ENCODE data around the gene NCEH1.
"Not testable (repeated sequence)": the region's sequence is repeated elsewhere in the genome, so short reads cannot be mapped to it uniquely, and the experiment has no call there.

The NCEH1 gene

DNA sequence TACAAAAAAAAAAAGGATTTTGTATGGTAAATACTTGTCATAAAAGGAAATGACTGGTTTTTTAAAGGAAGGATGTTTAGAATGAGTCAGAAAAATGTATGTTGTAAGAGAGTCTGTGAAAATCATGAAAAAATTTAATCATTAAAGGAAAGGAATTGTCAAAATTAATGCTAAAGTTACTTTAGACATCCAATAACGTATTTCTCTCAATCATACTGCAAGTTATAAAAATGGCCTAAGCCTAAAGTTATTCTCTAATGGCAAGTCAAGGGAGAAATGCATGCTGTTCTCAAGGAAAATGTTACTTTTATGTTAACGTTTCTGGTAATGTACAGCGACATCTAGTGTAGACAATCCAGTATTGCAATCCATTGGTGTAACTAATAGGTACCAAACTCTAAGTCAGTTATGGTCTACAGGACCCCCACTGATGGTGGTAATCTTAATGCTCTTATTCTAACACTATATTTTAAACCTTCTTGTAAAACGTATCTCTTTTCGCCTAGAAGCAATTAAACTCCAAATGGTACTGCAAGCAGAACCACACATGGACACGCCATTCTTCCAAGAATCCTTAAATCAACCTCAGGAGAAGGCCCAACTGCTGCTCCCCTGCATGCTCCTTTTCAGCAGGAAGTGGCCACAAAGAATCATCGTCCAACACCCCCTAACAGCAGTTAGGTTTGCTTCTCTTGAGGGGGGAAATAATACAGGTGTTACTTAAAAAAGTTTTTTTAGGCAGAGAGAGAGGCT is 35.2 kb downstream of the NCEH1 start:
- DNase-seq, result no peak

DNA sequence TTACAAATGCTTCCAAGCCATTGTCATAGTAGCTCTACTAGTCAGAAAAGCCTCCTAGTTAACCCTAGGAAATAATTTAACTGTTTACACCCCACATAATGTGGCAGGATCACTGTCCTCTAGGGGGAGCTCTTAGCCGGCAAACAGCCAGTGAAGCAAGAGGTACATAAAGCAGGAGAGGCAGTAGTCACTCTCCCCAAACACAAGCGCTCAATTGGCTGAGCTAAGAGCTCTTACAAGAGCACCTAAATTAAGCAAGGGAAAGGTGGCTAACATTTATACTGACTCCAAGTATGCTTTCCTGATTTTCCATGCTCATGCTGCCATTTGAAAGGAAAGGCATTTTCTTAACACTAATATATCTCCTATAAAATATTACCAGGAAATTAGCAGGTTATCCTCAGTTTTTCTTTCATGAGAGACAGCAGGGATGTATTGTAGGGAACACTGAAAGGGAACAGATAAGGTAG is 37.6 kb downstream of the NCEH1 start:
- DNase-seq, result peak; percentile 75

DNA sequence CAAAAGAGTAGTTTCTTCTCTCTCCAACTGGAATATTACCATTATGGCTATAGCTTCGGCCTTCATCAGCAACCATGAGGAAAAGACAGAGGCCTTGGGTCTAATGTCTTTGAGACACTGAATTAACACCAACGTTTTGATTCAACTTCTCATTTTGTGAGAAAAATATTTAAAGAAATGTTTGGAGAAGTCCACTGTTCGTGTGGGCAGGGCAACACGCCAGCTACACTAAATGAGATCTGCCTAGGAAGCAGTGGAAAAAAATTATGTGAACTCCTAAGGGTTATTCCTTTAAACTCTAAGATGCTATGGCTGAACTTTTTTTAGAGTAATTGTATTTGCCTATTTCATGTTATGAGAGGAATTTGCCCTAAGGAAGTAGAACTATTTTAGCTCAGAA is 41.8 kb downstream of the NCEH1 start:
- no peak for DNase-seq

DNA sequence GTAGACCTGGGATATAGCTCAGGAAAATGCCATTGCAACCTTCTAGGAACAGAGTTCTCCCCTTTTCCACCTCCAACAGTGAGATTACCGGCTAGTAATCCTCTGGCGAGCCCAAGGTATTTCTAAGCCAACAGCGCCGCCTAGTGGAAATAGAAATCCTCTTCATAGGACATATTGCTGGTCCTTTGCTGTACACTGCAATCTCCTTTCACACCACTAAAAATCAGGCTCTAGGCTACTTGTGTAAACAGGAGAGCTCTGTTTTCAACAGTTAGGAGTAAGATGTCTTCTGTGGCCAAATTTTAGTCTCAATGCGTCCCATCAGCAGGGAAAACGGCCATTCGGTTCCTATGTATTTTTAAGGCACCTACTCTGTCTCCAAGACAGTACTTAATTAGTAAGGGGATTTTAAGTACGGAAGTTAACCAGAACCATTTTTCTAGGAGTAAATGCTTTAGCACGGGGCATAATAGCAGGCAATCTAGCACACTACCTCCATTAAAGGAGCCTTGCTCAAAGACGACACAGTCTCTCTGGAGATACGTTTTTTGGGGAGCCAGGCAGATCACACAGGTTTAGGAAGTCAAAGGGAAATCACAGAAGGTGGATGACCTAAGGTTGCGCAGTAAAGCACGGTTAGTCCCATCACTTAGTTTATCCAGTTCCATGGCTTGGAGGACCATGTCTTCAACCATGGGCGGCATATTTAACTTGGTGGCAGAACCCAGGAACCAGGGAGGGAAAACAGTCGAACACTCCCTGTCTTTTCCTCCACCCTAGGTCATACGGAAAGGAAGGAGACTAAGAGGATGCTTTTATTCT is 43.8 kb downstream of the NCEH1 start:
- peak; percentile 75 for DNase-seq

DNA sequence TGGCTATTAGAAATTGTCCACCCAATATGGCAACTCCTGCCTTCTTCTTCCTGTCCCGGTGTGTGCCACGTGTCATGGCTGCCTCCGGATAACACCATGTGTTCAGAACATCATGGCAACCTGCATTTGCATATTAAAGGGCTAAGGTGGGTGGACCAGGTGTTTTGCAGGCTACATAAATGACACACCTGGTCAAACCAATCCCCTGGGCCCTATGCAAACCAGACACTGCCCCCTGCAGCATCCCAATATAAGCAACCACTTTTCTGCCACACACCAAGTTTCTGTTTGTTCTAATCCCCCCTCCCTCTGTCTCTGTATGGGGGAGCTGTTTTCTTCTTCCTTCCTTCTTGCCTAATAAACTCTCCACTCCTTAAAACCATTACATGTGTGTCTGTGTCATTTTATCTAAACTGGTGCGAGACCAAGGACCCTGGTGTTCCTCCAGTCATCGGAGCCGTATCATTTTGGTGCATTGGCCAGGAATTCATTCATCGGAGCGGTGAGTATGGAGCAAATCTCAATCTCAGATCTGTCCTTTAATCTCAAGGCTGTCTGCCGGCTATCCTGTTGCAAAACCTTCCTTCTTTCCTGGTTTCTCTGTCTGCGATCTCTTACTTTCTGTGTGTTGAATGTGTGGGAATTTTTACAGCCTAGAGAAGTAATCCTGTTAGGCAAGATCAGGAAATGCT is 44.5 kb downstream of the NCEH1 start:
- DNase-seq, result no peak

DNA sequence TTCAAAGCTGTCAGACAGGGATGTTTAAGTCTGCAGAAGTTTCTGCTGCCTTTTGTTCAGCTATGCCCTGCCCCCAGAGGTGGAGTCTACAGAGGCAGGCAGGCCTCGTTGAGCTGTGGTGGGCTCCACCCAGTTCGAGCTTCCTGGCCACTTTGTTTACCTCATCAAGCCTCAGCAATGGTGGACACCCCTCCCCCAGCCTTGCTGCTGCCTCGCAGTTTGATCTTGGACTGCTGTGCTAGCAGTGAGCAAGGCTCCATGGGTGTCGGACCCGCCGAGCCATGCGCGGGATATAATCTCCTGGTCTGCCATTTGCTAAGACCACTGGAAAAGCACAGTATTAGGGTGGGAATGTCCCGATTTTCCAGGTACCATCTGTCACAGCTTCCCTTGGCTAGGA is 45.4 kb downstream of the NCEH1 start:
- DNase-seq, result not testable (repeated sequence)

DNA sequence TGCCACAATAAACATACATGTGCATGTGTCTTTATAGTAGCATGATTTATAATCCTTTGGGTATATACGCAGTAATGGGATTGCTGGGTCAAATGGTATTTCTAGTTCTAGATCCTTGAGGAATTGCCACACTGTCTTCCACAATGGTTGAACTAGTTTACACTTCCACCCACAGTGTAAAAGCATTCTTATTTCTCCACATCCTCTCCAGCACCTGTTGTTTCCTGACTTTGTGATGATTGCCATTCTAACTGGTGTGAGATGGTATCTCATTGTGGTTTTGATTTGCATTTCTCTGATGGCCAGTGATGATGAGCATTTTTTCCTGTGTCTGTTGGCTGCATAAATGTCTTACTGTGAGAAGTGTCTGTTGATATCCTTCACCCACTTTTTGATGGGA is 50.4 kb downstream of the NCEH1 start:
- not testable (repeated sequence) for DNase-seq

DNA sequence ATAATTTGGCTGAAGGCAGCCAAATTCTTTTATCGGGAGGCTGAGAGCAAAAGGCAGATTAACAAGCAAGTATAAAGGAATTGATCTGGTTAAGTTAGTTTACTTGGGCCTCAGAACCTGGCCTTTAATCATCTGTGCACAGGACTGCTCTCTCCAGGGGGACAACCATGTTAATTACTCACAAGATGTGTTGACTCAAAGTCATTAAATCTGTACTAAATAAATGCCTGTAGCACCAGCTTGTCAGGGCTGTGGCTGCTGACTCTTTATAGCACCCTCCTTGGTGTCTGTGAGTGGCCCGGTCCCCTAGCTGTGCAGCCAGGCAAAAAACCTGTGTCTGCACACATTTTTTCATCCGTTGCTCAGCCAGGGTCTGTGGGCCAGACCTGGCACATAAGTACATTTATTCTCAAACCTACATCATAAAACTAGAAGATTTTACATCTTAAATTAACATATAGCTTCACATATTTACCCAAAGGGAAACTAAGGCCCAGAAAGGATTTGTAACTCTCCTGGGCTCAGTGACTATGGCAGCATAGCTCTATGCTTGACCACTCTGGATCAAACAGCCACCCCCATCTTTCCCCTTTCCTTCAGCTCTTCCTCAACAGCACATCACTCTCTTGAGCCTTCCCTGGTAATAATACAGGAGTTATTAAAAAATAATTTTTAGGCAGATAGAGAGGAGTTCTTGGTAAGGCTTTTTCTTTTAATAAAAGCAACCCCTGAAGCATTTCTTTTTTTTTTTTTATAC is 51.4 kb downstream of the NCEH1 start:
- no peak for DNase-seq

DNA sequence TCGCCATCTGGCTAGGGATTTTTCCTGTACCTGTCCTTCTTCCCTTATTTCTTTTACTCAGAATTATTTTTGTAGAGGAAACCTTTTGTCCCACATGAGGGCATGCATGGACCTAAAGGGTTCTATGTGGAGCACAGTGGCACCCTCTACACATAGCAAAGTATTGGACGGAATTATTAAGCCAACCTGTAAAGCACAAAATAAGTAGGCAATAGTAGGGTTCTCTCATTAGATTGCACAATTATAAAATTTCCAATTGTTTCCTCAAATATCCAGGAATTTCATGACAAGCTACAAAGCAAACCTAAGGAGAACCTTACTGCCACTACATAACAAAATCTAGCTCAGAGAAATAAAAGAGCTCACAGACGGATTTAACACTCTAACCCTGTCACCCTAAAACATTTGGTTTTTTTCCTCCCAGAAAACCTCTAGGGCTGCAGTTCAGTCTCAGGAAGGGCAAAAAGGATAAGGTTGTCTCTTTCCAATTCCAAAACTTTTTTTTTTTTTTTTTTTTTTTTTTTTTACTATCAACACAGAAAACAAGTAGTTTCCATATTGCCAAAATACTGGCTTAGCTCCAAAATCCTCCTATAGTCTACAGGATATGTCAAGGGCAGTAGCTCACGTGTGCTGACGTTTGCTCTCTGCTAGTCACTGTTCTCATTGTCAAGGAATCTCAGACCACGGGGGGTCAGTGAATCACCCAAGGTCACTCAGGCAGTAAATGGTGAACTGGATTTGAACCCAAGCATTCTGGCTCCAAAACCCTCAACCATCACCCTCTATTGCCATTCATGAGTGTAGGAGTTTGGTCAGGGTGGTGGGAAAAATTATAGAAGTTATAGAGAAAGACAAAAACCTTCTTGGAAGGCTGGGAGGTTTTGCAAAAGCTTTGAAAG is 52.3 kb downstream of the NCEH1 start:
- no peak for DNase-seq

DNA sequence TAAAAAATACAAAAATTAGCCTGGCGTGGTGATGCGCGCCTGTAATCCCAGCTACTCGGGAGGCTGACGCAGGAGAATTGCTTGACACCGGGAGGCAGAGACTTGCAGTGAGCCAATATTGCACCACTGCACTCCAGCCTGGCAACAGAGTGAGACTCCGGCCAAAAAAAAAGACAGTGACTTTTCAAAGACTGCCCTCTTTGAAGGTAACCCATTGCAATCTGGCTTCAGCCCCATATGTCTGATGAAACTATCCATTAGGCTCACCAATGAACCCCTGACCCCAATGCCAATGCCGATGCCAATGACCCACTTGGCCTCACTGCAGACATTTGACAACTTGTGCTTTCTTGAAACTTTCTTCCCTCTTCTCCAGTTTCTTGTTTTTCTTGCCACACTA is 54.3 kb downstream of the NCEH1 start:
- no peak for DNase-seq

DNA sequence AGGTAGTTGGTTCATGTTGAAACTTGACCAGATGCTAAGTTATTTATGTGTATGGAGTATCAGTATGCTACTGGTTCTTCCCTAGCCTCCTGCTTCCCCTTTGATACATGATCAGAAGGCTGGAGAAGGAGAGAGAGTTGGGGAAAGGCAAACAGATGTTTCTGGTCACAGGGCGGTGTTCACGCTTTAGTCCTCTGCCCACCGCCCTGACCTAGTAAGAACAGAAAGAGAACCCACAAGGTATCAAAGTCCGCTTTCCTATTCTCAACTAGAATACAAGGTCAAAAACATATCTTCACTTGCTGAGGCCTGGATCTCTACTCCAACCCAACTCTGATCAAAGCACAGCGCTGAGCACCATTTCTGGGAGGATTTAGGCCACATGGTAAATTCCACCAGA is 55.5 kb downstream of the NCEH1 start:
- DNase-seq, result no peak

DNA sequence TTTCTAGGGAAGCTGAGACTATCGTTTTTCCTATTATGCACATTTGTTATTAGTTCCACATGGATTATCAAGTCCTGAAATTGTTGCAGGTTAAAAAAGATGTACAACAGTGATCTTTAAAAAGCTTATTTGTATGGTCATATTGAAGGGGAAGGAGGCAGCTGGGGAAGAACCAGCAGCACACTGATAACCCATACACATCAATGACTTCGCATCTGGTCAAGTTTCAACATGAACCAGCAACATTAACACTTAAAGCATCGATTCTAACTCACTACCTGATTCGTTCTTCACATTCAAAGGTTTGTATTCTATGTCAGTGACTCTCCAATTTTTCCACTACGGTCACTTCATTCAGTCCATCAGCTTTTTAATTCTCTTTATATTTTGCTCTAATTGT is 56.4 kb downstream of the NCEH1 start:
- no peak for DNase-seq

DNA sequence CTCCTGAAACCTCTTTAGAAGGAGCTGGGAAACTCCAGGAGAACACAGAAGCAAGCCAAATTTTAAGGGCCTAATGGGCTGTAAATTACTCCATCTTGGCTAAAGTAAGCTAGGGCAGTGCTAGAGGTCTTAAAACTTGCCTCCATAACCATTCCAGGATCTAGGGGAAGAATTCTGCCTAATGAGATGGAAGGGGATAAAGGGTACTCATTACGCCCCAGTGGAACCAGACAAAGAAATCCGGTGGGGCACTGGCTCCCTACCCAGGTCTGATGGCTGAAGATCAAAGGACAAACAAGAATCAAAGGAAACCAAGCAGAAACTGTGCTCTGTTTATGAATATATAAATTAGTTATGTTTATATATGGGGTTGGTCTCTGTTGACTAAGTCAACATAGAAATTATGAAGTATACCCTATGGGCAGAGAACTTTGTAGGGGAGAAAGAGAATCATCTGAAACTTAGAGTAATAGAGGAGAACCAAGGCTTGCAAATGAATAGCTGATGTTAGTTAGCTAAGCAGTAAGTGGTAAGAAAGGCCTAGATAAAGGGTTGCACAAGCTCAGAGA is 57.8 kb downstream of the NCEH1 start:
- no peak for DNase-seq

DNA sequence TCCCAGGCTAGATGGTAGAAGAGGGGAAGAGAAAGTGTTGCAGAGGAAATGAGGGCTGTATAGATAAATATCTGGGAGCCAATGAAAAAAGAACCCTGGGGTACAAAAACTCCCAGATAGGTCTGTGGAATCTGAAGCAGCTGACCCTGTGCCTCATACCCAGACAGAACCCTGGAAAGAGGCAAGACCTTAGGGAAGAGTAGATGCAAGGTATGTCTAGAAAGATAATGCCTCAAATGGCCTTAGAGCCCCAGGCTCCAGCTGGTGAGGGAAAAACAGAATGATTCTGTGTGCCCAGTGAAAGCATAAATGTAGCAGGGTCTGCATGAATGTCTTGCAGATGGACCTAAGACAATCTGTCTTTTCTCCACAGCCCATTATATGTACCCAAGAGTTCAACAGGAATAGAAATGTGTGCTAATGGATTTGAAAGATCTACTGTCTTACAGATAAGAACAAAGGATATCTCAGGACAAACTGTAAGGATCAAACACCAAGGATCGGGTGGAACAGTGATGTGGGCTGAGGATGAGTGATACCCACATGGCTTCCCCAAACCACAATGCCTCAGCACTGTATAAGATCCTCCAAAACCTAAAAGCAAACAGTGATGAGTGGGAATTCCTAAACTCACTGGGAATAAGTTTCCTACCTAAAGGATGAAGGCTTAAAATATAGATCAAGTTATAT is 58.8 kb downstream of the NCEH1 start:
- no peak for DNase-seq

DNA sequence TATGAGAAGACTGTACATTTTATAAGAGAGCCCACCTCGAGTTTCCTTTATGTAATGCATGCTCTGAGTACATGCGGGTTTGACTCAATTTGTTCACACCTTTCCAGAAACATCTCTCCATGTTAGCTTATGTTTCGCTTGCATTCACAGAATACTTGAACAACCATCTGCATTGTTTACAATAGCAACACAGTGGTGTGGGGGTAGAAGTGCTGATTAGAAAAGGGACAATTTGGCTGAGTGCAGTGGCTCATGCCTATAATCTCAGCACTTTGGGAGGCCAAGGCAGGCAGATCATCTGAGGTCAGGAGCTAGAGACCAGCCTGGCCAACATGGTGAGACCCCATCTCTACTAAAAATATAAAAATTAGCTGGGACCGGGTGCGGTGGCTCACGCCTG is 60.9 kb downstream of the NCEH1 start:
- no peak for DNase-seq

DNA sequence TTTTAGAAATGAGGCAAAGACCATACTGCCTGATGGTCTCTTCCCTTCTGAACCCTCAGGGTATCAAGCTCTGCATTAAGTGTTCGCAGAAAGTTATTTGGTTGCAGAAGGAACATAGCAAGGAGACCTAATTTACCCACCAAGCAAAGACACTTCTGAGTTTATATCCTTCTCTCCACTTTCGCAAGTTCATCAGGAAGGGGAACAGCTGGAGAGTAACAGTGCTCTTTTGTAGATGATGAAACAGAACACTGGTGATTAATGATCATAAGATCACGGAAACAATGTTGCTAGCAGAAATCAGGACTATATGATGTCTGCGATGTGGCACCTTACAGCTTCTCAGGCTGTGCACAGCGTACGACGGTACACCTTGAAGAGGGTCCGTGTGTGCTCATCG is 62.1 kb downstream of the NCEH1 start:
- DNase-seq, result no peak

DNA sequence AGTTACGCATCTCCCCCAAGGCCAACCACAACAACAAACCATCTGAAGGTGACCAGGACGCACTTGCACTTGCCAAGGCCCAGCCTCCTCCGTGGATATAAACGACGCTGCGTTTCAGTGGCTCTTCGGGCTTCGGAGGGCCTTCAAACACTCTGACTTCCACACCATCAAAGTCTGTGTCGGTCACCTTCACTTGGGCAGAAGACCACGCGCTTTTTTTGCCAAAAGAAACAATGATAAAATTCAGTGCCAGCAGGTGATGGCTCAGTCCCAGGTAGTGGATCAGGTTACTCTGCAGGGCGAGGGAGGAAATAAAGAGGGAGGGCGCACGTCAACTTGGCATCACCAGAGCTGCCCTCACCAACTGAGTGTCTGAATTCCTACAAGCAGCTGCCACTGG is 63.0 kb downstream of the NCEH1 start:
- no peak for DNase-seq

DNA sequence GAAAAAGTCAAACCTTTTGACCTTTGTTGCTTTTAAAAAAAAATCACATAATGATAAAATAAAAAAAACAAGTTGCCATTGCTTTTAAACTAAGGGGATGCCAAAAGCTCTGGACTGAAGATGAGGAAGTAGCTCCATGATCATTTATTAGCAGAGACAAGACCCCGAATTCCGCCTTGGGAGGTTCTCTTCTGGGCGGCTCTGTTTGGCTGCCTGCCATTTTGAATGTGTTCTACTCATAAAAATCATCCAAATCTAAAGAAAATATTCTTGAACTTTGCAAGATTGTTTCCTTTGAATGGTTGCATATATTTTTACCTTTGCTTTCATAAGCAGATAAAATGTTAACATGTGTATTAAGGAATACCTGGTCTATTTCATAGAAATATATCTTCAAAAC is 63.8 kb downstream of the NCEH1 start:
- no peak for DNase-seq

DNA sequence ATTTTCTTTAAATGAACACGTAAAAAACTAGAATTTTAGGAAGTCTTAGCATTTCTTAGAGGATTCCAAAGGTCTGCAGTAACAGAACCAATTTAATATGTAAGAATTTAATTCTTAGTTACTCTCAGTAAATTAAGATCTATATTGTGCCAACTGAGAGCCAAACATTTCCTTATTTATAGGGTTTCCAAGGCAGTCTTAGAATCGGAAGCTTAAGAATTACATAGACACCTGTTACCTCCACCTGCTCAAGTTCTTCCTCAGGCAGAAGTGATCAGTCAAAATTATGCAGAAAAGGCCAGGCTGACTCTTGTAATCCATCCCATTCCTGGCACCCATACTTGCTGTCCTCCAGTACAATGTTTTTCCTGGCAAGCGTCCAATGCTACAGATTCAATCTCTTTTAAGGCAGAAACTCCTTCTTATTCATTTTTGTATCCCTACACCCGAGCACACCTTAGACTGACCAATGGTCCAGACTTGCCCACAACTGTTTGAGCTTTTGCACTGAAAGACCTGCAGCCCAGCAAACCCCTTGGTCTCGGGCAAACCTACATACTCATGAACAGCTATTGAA is 64.3 kb downstream of the NCEH1 start:
- no peak for DNase-seq

DNA sequence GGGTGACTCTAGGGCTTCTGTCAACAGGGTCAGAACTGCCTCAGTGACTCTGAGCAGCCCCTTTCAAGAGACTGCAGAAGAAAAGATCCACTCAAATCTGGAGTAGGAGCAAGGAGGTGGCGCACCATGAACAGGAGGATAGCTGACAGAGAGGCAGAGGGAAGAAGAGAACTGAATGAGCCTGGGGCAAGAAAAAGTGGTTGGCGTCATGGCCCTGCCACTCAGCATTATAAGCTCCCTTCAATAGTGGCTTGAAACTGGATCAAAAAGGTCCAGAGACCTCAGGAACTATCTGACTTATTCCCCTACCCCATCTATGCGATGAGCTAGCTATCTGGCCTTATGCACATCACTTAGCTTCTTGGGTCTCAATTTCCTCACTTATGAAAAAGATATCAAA is 66.6 kb downstream of the NCEH1 start:
- DNase-seq, result no peak

Measured in stimulated activated CD4-positive, alpha-beta T cell treated with anti-CD3 and anti-CD28 coated beads, Interleukin-1b, Interleukin-23, amount 100 ng/mL, for 48 hours (primary cell).